Measurements from ENCODE around the gene CAPN6. TPM values are rescaled to one million over a fixed set of nuclear protein-coding genes. Genes with fewer than 3 reads are reported as not detected.

CAPN6 gene, protein sequence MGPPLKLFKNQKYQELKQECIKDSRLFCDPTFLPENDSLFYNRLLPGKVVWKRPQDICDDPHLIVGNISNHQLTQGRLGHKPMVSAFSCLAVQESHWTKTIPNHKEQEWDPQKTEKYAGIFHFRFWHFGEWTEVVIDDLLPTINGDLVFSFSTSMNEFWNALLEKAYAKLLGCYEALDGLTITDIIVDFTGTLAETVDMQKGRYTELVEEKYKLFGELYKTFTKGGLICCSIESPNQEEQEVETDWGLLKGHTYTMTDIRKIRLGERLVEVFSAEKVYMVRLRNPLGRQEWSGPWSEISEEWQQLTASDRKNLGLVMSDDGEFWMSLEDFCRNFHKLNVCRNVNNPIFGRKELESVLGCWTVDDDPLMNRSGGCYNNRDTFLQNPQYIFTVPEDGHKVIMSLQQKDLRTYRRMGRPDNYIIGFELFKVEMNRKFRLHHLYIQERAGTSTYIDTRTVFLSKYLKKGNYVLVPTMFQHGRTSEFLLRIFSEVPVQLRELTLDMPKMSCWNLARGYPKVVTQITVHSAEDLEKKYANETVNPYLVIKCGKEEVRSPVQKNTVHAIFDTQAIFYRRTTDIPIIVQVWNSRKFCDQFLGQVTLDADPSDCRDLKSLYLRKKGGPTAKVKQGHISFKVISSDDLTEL
- not detected in 2 replicates for total RNA-seq

DNA sequence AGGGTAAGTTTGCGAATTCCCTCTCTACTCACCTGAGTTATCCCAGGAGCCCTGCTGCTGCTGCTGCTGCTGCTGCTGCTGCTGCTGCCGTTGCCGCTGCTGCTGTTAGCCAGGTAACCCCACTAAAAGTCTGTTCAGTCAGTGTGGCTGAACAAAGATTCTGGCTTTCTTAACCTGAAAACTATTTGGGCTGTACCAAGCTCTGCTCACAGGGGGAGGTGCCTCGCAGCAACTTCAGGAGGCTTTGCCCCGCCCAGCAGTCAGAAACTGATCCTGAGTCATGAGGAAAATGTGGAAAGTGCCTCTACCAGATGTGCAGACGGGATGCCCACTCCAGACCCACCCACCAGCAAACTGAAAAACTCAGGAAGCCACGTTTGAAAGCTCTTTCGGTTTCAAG lies at the start of gene CAPN6:
CAPN6 (minus strand) TSS at position 145 of the 400 bp plus-strand sequence. CDS start 6,547 bp downstream, outside the sequence.

Other genes starting within 250 kb of the CAPN6 start
- 1.6 TPM in 2 replicates for gene PAK3, start 174.3 kb downstream of the CAPN6 start, total RNA-seq
- not detected in 2 replicates for gene DCX, start 141.7 kb upstream of the CAPN6 start, total RNA-seq
- 2.1 and 2.3 TPM in 2 replicates for gene SERTM2, start 241.2 kb upstream of the CAPN6 start, total RNA-seq